IMR-90 (cell line): ENCODE data around the gene POLR2M.

Experiments used
- CTCF ChIP-seq: conservative IDR thresholded peaks from 2 replicates; pipeline ENCODE4 v1.5.1; 2012; ENCODE audit warnings: mild to moderate bottlenecking, low read depth, low read length, improper control_type of control experiment
- POLR2A ChIP-seq: IDR thresholded peaks from 2 replicates; pipeline ENCODE4 v1.6.1; 2012; ENCODE audit warnings: mild to moderate bottlenecking, low read depth, low read length
- RAD21 ChIP-seq: IDR thresholded peaks from 2 replicates; pipeline ENCODE4 v1.6.1; 2012; ENCODE audit warnings: low read length, improper control_type of control experiment
- RCOR1 ChIP-seq: IDR thresholded peaks from 2 replicates; pipeline ENCODE4 v1.6.1; 2012; ENCODE audit warnings: mild to moderate bottlenecking, low read length, improper control_type of control experiment; ENCODE audit not compliant: insufficient replicate concordance
- SMC3 ChIP-seq: fragments of 150-350 bp; IDR thresholded peaks from 2 replicates; pipeline ENCODE4 v1.6.1; 2016; ENCODE audit warnings: low read depth, mild to moderate bottlenecking, antibody characterized with exemption, low read length, moderate library complexity
- USF2 ChIP-seq: fragments of 150-350 bp; IDR thresholded peaks from 2 replicates; pipeline ENCODE4 v1.6.1; 2017; ENCODE audit warnings: mild to moderate bottlenecking, antibody characterized with exemption, low read length, low read depth

- TF ChIP-seq CTCF (no peak), POLR2A (no peak), SMC3 (no peak), RCOR1 (no peak), USF2 (no peak), RAD21 (no peak)
These were observed 16.1 kb upstream of the POLR2M start for GRCh38 chr15:57690341-57690966.
